COLO829 (cell line): ENCODE measurements around the gene FAM228B.
A peak's percentile ranks its signal among the peaks of the same experiment; 100 is the strongest.
"Not testable (repeated sequence)": the region's sequence is repeated elsewhere in the genome, so short reads cannot be mapped to it uniquely, and the experiment has no call there.

Source experiments
- DNase-seq: peaks from one replicate; pipeline ENCODE4 v3.0.0; 2012; ENCODE audit warnings: low spot score

Gene FAM228B

DNA sequence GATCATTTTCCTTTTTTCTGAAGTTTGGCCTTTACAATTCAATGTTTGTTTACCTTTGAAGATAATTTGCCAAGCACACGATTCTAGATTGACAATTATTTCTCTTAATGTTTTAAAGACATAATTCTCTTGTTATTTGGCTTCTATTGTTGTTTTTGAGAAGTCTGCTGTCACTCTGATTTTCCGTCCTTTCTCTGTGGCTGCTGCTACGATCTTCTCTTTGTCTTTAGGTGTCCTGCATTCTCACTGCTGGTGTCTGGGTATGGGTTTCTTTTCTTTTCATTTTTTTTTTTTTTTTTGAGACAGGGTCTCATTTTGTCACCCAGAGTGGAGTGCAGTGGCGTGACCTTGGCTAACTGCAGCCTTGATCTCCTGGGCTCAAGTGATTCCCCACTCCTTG lies 36.4 kb downstream of the FAM228B start:
- DNase-seq: no peak

DNA sequence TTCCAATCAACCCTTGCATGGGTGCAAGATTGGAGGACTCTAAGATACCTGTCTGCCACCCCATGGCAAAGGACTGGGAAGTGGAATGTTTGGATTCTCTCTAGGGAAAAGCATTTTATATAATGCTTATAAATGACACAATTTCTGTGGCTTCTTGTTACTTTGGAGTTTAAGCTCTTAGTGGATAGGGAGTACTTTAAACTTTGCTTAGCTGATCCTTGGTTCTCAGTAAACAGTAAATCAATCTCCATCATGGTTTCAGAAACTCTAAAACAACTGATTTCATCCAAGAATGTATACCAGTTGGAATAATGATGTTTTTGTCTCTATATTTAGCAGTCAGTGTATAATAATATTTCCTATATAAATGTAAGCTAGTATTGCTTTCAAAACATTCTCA lies 37.5 kb downstream of the FAM228B start:
- DNase-seq: no peak

DNA sequence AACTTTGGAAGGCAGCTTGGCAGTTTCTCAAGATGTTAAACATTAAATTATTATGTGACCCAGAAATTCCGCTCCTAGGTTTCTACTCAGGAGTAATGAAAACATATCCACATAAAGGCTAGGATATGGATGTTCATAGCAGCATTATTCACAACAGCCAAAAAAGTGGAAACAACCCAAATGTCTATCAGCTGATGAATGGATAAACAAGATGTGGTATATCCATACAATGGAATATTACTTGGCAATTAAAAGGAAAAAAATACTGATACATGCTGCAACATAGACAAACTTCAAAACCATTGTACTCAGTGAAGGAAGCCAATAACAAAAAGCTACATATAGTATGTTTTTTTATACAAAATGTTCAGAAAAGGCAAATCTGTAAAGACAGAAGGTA lies 39.2 kb downstream of the FAM228B start:
- no peak for DNase-seq

DNA sequence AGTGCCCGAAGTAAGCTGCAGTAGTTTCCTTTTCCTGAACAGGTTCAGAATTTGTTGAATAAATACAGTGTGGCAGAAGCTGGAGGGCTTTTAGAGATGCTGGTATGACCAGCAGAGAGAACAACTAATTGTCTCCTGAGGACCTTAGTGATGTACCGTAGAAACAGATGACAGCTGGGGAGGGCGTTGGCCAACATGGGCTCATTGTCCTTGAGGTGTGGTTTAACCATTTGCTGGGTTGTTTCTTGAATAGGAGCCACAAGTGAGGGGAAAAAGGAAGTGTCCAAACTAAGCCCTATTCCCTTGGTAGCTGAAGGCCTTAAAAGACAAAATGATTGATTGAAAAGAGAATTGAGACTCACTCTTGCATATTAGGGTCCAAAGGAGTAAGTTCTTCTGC lies 39.9 kb downstream of the FAM228B start:
- DNase-seq: no peak

DNA sequence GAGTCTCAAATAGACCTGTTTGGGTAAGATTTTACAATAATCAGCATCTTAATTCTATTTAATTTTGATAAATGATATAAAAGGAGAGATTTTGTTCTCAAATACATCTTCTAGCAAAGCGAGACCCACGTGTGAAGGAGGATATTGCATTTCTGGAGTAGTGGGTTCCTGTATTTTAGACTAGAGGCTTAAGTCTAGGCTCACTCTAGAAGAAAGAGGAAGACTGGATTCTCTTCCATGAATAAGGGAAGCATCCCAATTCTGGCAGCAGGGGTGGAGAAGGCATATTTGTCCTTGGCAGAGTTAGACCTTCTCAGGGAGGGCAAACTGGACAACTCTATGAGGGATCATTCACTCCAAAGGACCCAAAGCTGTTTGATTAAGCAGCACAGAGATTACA lies 40.3 kb downstream of the FAM228B start:
- DNase-seq: no peak

DNA sequence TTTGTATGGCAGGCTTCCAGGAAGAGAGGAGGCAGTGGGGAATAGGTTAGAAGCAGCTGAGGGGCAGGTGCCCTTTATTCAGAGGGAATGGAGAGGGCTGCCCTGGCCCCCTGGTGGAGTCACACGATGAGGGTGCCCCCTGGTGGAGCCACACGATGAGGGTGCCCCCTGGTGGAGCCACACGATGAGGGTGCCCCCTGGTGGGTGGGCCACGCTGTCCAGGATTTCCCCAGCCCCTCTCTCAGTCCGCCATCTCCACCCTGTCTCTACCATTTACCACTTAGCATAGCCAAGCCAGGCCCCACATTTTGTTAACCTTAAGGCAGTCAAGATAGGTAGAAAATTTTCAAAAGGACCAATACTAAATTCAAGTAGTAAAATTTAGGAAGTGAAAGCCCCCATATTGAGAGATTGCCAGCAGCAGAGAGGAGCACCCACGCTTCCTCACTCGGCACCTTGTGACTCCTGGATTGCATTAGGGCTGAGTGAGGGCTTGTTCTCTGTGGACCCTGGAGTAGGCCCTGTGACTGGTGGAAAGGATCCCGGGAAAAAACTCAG lies 41.2 kb downstream of the FAM228B start:
- no peak for DNase-seq

DNA sequence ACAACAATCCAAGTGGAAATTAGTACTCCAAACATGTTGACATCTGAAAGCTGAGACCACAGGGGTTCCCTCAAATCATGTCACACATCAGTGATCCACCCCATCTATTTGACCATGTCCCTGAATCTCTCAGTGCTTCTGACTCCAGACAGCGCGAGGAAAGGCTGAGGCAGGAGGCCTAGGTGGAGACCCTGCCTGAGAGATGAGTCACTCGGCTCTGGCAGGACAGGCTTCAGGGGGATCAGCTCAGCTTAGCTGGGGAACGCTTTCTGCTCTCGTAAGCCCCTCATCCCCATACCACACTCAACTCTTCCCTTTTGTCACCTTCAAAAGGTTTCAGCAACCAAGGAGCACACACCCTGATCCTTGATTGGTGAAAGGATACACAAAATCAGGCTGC lies 45.8 kb downstream of the FAM228B start:
- DNase-seq: no peak

DNA sequence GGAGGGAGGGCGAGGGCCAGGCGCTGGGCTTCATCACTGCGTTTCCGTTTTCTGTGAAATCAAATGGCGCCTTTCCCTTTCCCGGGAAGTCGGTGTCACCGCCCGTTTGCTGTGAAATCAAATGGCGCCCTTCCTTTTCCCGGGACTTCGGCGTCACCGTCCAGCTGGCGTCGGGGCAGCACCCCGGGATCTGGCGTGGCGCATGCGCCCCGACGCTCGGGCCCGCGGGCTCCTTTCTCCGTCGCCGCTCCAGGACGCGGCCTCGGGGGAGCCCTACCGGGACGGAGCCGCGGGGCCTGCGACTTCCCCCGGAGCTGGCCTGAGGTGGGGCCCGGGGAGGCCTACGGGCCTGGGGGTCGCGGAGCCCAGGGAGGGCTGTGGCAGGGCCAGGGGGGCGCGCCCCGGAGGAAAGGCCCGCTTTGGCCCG lies 51.6 kb downstream of the FAM228B start, which contains the start of gene FAM228A:
FAM228A (plus strand) TSS at position 203 of the 427 bp plus-strand sequence. CDS start 428 bp downstream, outside the sequence.
- DNase-seq: no peak

DNA sequence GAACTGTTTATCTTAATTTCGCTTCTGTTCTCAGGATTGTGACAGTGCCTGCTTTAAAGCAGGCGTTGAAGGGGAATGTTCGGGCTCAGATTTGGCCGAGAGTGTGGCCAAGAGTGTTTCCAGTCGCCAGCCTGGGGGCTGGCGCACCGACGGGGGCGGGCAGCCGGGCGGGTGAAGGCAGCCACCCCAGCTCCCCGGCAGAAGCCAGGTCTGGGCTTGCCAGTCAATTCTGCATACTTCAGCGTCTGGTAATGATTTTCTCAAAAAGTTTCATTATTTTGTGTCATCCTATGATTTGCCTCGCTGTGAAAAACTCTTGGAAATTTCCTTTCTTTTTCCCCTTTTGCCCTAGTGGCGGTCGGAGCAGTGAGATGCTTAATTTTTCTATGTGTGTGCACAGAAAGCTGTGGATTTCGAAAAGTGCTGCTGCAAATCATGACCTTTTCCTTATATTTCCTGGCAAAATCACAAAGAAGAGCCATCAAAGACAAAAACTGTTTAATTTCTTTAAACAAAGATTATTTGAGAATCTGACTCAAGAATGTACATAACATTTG lies 52.4 kb downstream of the FAM228B start:
- DNase-seq: no peak

DNA sequence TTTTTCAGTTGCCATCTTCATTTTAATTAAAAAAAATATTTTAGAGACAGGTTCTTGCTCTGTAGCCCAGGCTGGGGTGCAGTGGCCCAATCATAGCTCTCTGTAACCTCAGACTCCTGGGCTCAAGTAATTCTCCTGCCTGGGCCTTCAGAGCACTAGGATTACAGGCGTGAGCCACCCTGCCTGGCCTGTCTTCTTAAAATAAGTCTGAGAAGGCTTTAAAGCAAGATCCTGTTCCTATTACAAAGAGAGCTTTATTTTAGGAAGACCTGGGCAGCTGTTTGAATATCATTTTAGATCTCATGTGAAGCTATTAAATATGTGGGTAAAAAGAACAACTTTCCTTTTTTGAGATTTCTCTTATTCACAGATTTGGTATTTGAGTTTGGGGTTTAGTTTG lies 53.1 kb downstream of the FAM228B start:
- DNase-seq: peak; percentile 59

DNA sequence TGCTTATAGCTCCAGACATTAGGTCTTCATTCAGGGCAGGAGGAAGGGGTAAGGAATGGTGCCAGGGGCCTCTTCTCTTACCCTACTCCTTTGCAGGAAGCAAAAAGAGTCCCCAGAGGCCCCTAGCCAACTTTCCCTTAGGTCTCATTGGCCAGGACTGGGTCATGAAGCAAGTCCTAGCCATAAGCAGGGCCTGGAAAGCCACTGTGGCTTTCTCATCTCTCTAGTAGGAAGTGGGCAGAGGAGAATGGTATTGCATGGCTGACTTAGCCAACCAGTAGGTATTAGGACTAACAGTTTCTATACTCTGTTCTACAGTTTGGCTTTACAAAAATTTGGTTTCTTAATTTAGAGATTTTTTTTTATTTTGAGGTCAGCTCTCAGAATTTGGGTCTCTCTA lies 56.4 kb downstream of the FAM228B start:
- no peak for DNase-seq

DNA sequence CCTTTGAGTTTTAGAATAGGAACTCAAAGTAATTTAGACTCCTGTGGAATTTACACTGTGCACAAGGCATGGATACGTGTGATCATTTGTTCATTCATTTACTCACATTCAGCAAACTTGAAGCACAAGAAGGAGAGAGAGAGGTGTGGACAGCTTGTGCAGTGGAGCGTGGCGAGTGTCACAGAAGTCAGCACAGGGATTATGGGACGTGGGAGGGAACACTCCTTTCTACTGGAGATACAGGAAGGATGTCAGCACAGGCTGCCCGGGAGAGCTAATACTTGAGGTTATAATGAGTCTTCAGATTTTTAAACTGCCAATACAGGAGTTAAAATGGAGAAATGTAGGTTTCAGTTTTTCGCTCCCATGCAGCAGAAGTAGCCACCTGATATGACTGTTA lies 58.6 kb downstream of the FAM228B start:
- DNase-seq: no peak

DNA sequence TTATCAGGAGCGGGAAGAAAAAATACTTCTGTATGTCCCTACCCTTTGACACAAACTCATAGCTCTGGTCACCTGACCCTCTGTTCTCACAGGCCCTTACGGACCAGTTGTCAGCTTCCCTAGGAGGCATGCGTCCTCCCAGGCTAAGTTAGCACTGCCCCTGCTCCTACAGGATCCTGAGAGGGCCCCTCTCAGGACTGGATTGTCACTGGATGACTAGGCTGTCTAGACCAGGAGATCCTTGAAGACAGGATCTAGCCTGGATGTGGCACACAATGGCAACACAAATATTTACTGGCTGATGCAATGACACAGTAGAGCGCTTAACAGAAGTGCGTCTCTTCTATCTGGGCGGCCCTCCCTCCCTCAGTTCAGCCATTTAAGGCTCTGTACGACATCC lies 59.2 kb downstream of the FAM228B start:
- DNase-seq: no peak

DNA sequence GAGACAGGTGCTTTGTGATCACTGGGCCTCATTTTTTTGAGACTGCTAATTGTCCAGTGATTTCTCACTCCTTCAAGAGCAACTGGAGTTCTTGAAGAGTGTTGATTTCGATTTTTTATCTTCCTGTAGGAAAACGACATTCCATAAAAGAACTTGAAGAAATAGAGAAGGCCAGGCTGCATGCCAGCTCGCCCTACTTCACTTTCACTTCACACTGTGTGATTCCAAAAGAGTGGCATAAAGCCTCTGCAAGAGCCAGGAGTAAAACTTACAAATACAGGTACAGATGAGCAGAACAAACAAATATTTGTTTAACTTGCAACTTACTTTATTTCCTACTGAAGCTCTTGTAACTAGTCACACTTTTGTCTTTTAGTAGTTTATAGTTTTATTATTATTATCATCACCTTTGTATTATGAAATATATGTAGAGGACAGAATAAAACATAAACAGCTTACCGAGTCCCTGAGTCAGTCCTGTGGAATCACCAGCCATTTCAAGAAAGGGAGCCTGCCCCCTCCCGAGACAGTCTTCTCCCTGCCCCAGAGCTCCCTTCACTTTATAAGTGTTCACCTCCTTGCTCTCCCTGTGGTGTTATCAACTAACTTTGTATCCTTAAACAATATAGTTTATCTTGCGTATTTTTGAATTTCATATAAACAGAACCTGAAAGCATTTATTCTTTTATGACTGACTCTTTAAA lies 60.2 kb downstream of the FAM228B start:
- DNase-seq: no peak

DNA sequence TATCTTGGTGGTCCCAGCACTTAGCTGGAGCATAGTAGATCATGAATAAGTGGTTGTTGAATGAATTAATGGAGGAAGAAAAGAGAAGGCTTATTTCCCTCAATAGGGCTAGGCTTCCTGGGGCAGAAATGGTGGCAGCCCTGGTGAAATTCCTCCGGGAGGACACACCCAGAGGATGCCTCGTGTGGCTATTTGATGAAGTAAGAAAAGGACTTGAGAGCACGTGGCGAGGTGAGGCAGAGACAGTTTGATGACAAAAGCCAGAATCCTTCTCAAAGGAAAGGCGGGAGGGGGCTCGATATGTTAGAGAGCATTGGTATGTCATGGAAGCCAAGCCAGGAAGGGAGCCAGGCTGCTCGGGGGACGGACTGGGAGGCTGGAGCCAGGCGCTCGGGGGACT lies 66.3 kb downstream of the FAM228B start:
- no peak for DNase-seq

DNA sequence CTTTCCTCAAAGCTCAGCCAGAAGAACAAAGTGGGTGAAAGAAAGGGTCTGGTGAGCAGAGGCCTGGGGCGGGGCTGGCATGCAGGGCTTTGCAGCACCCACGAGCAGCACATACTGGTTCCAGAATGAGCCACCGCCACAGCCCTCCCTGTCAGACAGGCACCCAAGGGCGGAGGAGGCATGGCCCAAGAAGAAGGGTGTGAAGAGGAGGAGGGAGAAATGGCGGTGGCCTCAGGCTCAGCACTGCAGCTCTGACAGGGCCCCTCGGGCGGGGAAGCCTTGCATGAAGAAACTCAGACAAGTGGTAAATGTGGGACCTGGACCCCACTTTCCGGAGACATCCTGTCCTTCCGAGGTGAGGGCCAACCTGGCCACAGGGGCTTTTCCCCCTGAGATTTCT lies 67.2 kb downstream of the FAM228B start:
- no peak for DNase-seq

DNA sequence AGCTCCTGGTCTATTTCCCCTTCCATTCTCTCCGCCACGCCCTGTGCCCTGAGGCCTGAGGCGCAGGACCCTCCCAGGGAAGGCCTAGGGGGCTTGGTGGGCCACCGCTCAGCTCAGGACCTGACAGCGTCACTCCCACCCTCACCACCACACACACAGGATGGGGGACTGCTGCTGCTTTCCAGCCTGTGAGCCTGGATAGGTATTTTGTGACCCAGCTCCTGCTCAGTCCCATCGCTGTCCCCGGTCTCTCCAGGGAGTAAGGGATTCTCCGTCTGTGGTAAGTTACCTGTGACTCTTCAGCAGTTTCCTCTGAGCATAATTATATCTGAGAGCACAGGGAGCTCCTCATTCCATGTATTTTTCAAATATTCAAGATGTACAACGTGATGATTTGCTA lies 67.9 kb downstream of the FAM228B start:
- DNase-seq: no peak

DNA sequence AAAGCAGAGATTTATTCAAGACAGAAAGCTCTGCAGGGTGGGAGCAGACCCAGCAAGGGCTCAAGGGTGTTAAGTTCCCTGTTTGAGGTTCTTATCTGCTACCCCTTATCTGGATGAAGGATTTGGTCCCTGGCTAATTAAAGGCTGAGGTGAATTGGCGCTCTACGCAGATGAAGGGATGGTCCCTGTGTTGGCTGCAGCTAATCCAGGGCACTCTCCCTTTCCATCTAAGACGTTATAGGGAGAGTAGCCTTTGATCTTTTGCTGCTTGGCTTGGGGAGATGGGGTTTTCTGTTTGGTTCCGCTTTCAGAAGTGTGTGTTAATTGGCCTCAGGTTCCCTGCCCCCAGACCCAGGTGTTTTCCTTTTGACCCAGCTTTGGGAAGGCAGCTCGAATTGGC lies 68.6 kb downstream of the FAM228B start:
- DNase-seq: no peak

DNA sequence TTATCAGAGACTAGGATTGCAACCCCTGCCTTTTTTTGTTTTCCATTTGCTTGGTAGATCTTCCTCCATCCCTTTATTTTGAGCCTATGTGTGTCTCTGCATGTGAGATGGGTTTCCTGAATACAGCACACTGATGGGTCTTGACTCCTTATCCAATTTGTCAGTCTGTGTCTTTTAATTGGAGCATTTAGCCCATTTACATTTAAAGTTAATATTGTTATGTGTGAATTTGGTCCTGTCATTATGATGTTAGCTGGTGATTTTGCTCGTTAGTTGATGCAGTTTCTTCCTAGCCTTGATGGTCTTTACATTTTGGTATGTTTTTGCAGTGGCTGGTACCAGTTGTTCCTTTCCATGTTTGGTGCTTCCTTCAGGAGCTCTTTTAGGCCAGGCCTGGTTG lies 73.9 kb downstream of the FAM228B start:
- not testable (repeated sequence) for DNase-seq

DNA sequence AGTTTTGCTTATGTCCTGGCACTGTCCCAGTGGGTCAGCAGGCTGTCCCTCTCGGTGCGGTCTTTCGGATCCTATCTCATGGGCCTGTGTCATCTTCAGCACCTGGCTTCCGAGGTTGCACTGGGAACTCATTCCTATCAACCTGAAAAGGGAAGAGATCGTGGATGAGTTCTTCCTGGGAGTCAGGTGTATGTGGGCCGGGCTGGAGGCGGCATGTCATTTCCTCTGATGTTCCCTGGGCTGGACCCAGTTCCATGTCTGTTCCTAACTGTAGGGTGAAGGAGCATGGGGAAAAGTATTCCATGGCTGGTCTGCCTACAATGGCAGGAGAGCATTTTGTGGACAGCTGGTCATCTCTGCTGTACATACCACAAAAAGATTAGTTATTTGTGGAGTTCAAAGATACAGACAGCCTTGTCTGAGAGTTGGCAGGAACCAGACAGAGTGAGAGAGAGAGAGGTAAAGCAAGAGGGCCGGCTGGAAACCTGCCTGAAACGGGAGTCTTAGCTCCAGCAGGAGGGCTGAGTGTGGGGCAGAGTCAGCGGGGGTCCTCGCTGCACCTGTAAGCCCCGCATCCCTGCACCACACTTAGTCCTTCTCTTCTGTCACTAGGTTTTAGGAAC lies 76.8 kb downstream of the FAM228B start:
- no peak for DNase-seq

DNA sequence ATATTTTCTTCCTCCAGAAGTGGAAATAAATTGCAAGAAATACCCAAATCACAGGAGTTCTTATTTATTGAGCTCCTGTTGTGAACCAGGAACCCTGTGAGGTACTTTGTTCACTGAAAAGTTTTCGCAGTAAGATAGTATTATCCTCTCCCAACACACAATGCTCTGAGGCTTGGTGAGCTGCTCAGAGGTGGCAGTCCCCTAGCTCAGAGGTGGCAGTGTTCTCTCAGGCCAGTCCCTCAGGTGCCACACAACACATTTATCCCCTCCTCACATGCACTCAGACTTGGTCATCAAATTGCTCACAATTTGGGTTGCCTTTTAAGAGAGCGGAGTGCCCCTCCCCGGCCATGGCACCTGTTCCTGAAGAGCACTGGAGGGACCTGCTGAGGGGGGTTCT lies 77.5 kb downstream of the FAM228B start:
- no peak for DNase-seq

DNA sequence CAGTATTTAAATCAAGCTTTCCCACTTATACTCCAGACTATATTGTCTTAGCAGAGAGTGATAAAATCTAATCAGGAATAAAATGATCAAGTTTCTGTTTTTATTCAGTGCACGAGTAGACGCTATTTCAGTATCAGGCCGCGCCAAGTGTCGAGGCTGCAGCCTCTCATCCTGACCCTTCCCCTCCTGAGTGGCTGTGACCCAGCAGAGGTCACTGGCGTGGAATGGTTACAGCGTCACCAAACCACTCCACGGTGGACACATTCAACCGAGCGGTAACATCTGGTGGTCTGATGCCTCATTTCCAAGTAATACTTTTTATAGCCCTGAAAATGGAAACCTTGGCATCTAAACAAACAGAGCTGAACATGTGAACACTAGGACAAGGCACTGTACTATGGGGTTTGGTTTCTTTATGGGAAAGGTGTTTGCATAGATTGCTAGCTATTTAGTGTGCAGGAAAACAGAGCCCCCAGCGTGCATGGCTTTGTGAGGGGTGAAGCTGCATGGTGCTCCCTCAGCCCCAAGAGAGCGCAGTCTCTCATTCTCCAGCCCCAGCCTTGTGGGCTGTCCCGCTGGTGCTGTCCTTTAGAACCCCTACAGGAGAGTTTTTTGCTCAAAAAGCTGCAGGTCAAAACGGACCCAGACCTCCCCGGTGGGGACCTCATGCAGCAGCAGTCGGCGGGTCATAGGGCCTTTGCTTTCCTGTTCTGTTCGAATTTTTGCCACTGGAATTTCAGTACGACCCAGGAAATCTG lies 79.9 kb downstream of the FAM228B start:
- no peak for DNase-seq

DNA sequence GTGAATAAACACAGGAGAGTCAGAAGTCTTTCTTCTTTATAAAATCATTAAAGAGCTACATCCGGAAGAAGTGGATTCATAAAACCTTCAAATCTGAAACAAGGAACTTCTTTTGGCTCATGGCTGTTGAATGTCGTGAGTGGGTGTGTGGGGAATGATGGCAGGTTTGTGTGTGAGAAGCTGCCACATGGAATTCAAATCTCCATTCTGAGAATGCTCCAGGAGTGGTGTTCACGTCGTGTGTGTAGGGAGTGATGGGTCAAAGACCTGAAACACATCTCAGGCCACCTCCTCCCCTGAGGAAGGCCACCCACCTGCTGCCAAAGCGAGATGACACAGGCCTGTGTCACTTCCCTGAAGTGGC lies 80.5 kb downstream of the FAM228B start:
- DNase-seq: no peak
